ENCODE results near the gene DCLK1. TPM values are rescaled to one million over a fixed set of nuclear protein-coding genes. Genes with fewer than 3 reads are reported as not detected.

Gene DCLK1
- total RNA-seq, 1 donor from 2014 or later = 6.4 TPM

- Histone ChIP-seq H3K4me3 (no peak overlapping the region), H3K27me3 (no peaks in the 10 kb centered on the region), H4K20me1 (ENCODE audit: low read depth) (no peaks in the 10 kb centered on the region), H3K9ac (no peak overlapping the region), H3K4me1 (peaks cover 7% of the 10 kb centered on the region), H3K27ac (no peak overlapping the region), H3F3A (ENCODE audit: low read depth) (peaks cover 21% of the 10 kb centered on the region), H2AFZ (replicated peaks) (no peak overlapping the region), H3K9me3 (ENCODE audit: low read depth) (no peaks in the 10 kb centered on the region), H3K79me2 (ENCODE audit: low read depth) (no peaks in the 10 kb centered on the region), H3K4me2 (no peak overlapping the region), H3K36me3 (no peaks in the 10 kb centered on the region)
- no peak for DNase-seq (ENCODE audit: low spot score)
- peaks cover 2% of the 10 kb centered on the region for H3K27me3 Mint-ChIP-seq (ENCODE audit: insufficient read depth, low read depth)
- peaks cover 16% of the 10 kb centered on the region for H3K4me1 Mint-ChIP-seq
- H3K4me3 Mint-ChIP-seq = no peak overlapping the region
- no peak overlapping the region for H3K27ac Mint-ChIP-seq
- TF ChIP-seq CTCF (IDR thresholded peaks at IDR 0.05) = no peak
- TF ChIP-seq EZH2 (IDR thresholded peaks at IDR 0.05) = no peak
- no peak for TF ChIP-seq EZH2phosphoT487 (IDR thresholded peaks at IDR 0.05)
- H3K9me3 Mint-ChIP-seq = no peaks in the 10 kb centered on the region
- H3K36me3 Mint-ChIP-seq = no peaks in the 10 kb centered on the region
Observed at GRCh38 chr13:35763060-35763781, 368.0 kb downstream of the DCLK1 start.

- Mint-ChIP-seq H3K9me3 (no peaks in the 10 kb centered on the region), H3K27ac (no peak overlapping the region), H3K4me1 (peaks cover 11% of the 10 kb centered on the region), H3K27me3 (ENCODE audit: insufficient read depth, low read depth) (peaks cover 2% of the 10 kb centered on the region), H3K36me3 (no peaks in the 10 kb centered on the region), H3K4me3 (no peak overlapping the region)
- no peak overlapping the region for H3K4me3 ChIP-seq
- no peaks in the 10 kb centered on the region for H3K27me3 ChIP-seq
- H3K27ac ChIP-seq = no peak overlapping the region
- H2AFZ ChIP-seq (replicated peaks) = no peak overlapping the region
- H3K36me3 ChIP-seq = no peaks in the 10 kb centered on the region
- H3K9me3 ChIP-seq (ENCODE audit: low read depth) = no peaks in the 10 kb centered on the region
- H3F3A ChIP-seq (ENCODE audit: low read depth) = peaks cover 21% of the 10 kb centered on the region
- TF ChIP-seq EZH2phosphoT487 (IDR thresholded peaks at IDR 0.05) = no peak
- TF ChIP-seq CTCF (IDR thresholded peaks at IDR 0.05) = no peak
- TF ChIP-seq EZH2 (IDR thresholded peaks at IDR 0.05) = no peak
- H3K4me2 ChIP-seq = no peak overlapping the region
- peaks cover 7% of the 10 kb centered on the region for H3K4me1 ChIP-seq
- no peak overlapping the region for H3K9ac ChIP-seq
- no peaks in the 10 kb centered on the region for H4K20me1 ChIP-seq (ENCODE audit: low read depth)
- DNase-seq (ENCODE audit: low spot score) = no peak
- H3K79me2 ChIP-seq (ENCODE audit: low read depth) = no peaks in the 10 kb centered on the region
Observed at GRCh38 chr13:35761440-35762252, 369.5 kb downstream of the DCLK1 start.

- H3K9me3 Mint-ChIP-seq = no peaks in the 10 kb centered on the region
Observed at GRCh38 chr13:35760735-35761281, 370.4 kb downstream of the DCLK1 start.

More at GRCh38 chr13:35760735-35761281, 370.4 kb downstream of the DCLK1 start:
- Histone ChIP-seq H3K4me3 (no peak overlapping the region), H3K36me3 (no peaks in the 10 kb centered on the region), H3K4me1 (peaks cover 7% of the 10 kb centered on the region), H3K79me2 (ENCODE audit: low read depth) (no peaks in the 10 kb centered on the region), H3K4me2 (no peak overlapping the region), H3K27ac (no peak overlapping the region), H3K27me3 (no peaks in the 10 kb centered on the region), H4K20me1 (ENCODE audit: low read depth) (no peaks in the 10 kb centered on the region), H3K9ac (no peak overlapping the region), H2AFZ (replicated peaks) (no peak overlapping the region), H3K9me3 (ENCODE audit: low read depth) (no peaks in the 10 kb centered on the region), H3F3A (ENCODE audit: low read depth) (peaks cover 20% of the 10 kb centered on the region)
- no peak overlapping the region for H3K4me3 Mint-ChIP-seq
- TF ChIP-seq EZH2 (IDR thresholded peaks at IDR 0.05) = no peak
- no peak for TF ChIP-seq EZH2phosphoT487 (IDR thresholded peaks at IDR 0.05)
- TF ChIP-seq CTCF (IDR thresholded peaks at IDR 0.05) = no peak
- H3K27me3 Mint-ChIP-seq (ENCODE audit: insufficient read depth, low read depth) = peaks cover 4% of the 10 kb centered on the region
- H3K4me1 Mint-ChIP-seq = peaks cover 9% of the 10 kb centered on the region
- no peaks in the 10 kb centered on the region for H3K36me3 Mint-ChIP-seq
- no peak overlapping the region for H3K27ac Mint-ChIP-seq
- DNase-seq (ENCODE audit: low spot score) = no peak
